Muscle layer of duodenum (tissue), 2 donors: Measurements from ENCODE around the gene NUDT3.

Experiments
- H3K27ac ChIP-seq: one replicate; pipeline ENCODE4 v1.7.0; 2013; ENCODE audit warnings: mild to moderate bottlenecking, low read length
- H3K27me3 ChIP-seq: one replicate; pipeline ENCODE4 v1.7.0; 2013; ENCODE audit warnings: low read depth, mild to moderate bottlenecking, control low read depth, low read length
- H3K36me3 ChIP-seq, 2 donors: one replicate each; pipeline ENCODE4 v1.7.0; 2013; ENCODE audit warnings: low read length in 2 of 2, control low read depth in 1 of 2, mild to moderate bottlenecking in 1 of 2; ENCODE audit not compliant: insufficient read depth in 2 of 2, control insufficient read depth in 1 of 2
- H3K4me1 ChIP-seq, 2 donors: one replicate each; pipeline ENCODE4 v1.7.0; 2013; ENCODE audit warnings: low read length in 2 of 2, mild to moderate bottlenecking in 2 of 2, control low read depth in 1 of 2, moderate library complexity in 1 of 2; ENCODE audit not compliant: insufficient read depth in 2 of 2, control insufficient read depth in 1 of 2
- H3K4me3 ChIP-seq, 2 donors: one replicate each; pipeline ENCODE4 v1.7.0; 2013; ENCODE audit warnings: low read length in 2 of 2, low read depth in 1 of 2, mild to moderate bottlenecking in 1 of 2
- H3K9me3 ChIP-seq, 2 donors: one replicate each; pipeline ENCODE4 v1.7.0; 2013; ENCODE audit warnings: low read length in 2 of 2, control low read depth in 1 of 2, mild to moderate bottlenecking in 1 of 2; ENCODE audit not compliant: control insufficient read depth in 1 of 2
- donor health status: healthy.

Gene NUDT3

GRCh38 chr6:34317172-34317477 is 75.3 kb downstream of the NUDT3 start:
- peaks cover 0 to 13% of the 10 kb centered on the region in 2 donors for H3K4me1 ChIP-seq
- H3K27ac ChIP-seq = no peak overlapping the region
- no peak overlapping the region for H3K4me3 ChIP-seq
- H3K36me3 ChIP-seq = no peaks in the 10 kb centered on the region
- H3K27me3 ChIP-seq = no peaks in the 10 kb centered on the region
- H3K9me3 ChIP-seq = no peaks in the 10 kb centered on the region

- Histone ChIP-seq H3K4me1 (peaks cover 0 to 13% of the 10 kb centered on the region in 2 donors), H3K4me3 (no peak overlapping the region), H3K36me3 (no peaks in the 10 kb centered on the region), H3K9me3 (no peaks in the 10 kb centered on the region), H3K27me3 (no peaks in the 10 kb centered on the region), H3K27ac (no peak overlapping the region)
These were observed 75.9 kb downstream of the NUDT3 start for GRCh38 chr6:34316431-34317171.

- no peaks in the 10 kb centered on the region for H3K9me3 ChIP-seq
- H3K4me3 ChIP-seq = no peak overlapping the region
- no peaks in the 10 kb centered on the region for H3K27me3 ChIP-seq
- H3K4me1 ChIP-seq = peaks cover 0 to 13% of the 10 kb centered on the region in 2 donors
- H3K27ac ChIP-seq = no peak overlapping the region
- H3K36me3 ChIP-seq = no peaks in the 10 kb centered on the region
These were observed 76.7 kb downstream of the NUDT3 start for GRCh38 chr6:34315780-34316179.

GRCh38 chr6:34315256-34315655 is 77.2 kb downstream of the NUDT3 start:
- Histone ChIP-seq H3K27ac (no peak overlapping the region), H3K9me3 (no peaks in the 10 kb centered on the region), H3K4me1 (peaks cover 0 to 13% of the 10 kb centered on the region in 2 donors), H3K4me3 (no peak overlapping the region), H3K36me3 (no peaks in the 10 kb centered on the region), H3K27me3 (no peaks in the 10 kb centered on the region)

GRCh38 chr6:34312259-34312658 is 80.2 kb downstream of the NUDT3 start:
- Histone ChIP-seq H3K36me3 (no peaks in the 10 kb centered on the region), H3K27ac (no peak overlapping the region), H3K4me3 (no peak overlapping the region), H3K4me1 (peaks cover 0 to 2% of the 10 kb centered on the region in 2 donors), H3K27me3 (no peaks in the 10 kb centered on the region), H3K9me3 (no peaks in the 10 kb centered on the region)

- Histone ChIP-seq H3K27me3 (no peaks in the 10 kb centered on the region), H3K4me1 (peaks cover 0 to 14% of the 10 kb centered on the region in 2 donors), H3K36me3 (no peaks in the 10 kb centered on the region), H3K4me3 (no peak overlapping the region), H3K27ac (no peak overlapping the region), H3K9me3 (no peaks in the 10 kb centered on the region)
These were observed 81.7 kb downstream of the NUDT3 start for GRCh38 chr6:34310817-34311216.

- Histone ChIP-seq H3K9me3 (no peaks in the 10 kb centered on the region), H3K36me3 (no peaks in the 10 kb centered on the region), H3K27ac (no peak overlapping the region), H3K4me3 (no peak overlapping the region), H3K4me1 (peaks cover 0 to 16% of the 10 kb centered on the region in 2 donors), H3K27me3 (no peaks in the 10 kb centered on the region)
These were observed 84.0 kb downstream of the NUDT3 start for GRCh38 chr6:34308483-34308882.

GRCh38 chr6:34305982-34306708 is 86.3 kb downstream of the NUDT3 start:
- no peaks in the 10 kb centered on the region for H3K9me3 ChIP-seq
- H3K4me1 ChIP-seq = peaks cover 6 to 26% of the 10 kb centered on the region in 2 donors
- H3K27me3 ChIP-seq = no peaks in the 10 kb centered on the region
- H3K4me3 ChIP-seq = no peak overlapping the region
- no peak overlapping the region for H3K27ac ChIP-seq
- no peaks in the 10 kb centered on the region for H3K36me3 ChIP-seq

- Histone ChIP-seq H3K27ac (no peak overlapping the region), H3K4me1 (peaks cover 7 to 28% of the 10 kb centered on the region in 2 donors), H3K4me3 (no peak overlapping the region)
These were observed 87.0 kb downstream of the NUDT3 start for GRCh38 chr6:34305497-34305896.

GRCh38 chr6:34304164-34304563 is 88.3 kb downstream of the NUDT3 start:
- H3K36me3 ChIP-seq = no peaks in the 10 kb centered on the region
- H3K9me3 ChIP-seq = no peaks in the 10 kb centered on the region
- no peak overlapping the region for H3K27ac ChIP-seq
- peaks cover 7 to 28% of the 10 kb centered on the region in 2 donors for H3K4me1 ChIP-seq
- no peak overlapping the region for H3K4me3 ChIP-seq
- no peaks in the 10 kb centered on the region for H3K27me3 ChIP-seq

More at GRCh38 chr6:34305497-34305896, 87.0 kb downstream of the NUDT3 start:
- no peaks in the 10 kb centered on the region for H3K36me3 ChIP-seq
- no peaks in the 10 kb centered on the region for H3K9me3 ChIP-seq
- H3K27me3 ChIP-seq = no peaks in the 10 kb centered on the region

- Histone ChIP-seq H3K36me3 (no peaks in the 10 kb centered on the region), H3K27me3 (no peaks in the 10 kb centered on the region), H3K4me1 (peaks cover 10 to 28% of the 10 kb centered on the region in 2 donors), H3K9me3 (no peaks in the 10 kb centered on the region), H3K4me3 (no peak overlapping the region), H3K27ac (no peak overlapping the region)
These were observed 89.5 kb downstream of the NUDT3 start for GRCh38 chr6:34302929-34303328.
